GM19468 (cell line): ENCODE results near the gene THRB.

Experiments
- ATAC-seq: cut with Tn5 transposase; IDR thresholded peaks from one replicate; pipeline ENCODE4 v1.9.1; 2021; ENCODE audit warnings: mild to moderate bottlenecking, moderate library complexity, moderate number of reproducible peaks; ENCODE audit not compliant: unreplicated experiment; ENCODE audit errors: extremely low read depth

The THRB gene

DNA sequence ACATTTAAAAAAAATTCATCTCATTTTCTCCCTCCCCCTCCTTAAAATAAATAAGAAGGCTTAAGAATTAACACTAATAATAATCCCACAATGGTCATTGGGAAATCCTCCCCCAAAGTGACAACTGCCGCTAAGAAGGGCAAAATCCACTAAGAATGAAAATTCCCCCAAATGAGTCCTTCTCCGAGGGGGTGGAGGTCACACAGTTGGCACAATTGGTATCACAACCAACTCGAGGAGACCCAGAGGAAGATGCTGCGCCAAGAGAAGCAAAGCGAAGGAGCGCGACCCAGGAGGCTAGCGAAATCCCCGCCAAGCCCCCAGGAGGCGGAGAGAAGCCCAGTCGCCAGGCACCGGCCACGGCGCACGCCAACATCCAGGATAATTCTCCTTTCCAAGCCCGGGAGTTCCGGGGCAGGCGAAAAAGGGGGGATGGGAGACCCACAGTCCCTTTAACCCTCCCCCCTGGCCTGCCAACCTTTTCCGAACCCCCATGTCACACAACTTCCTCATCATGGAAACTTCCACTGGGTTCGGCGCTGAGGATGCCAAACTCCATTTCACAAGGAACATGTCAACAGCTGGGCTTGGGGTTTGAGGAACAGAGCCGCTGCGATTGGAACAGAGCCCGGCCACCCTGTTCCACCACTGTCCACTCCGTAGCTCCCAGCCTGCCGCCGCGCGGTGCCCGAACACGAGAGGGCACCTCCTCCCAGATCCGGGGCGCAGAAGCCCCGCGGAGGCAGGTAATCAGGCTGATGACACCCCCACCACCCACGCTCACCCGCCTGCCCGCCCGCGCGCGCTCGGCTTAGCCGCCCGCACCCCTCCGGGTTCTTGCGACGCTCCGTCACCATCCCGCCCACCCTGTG, 668 bp downstream of the THRB start:
- no peak for ATAC-seq

DNA sequence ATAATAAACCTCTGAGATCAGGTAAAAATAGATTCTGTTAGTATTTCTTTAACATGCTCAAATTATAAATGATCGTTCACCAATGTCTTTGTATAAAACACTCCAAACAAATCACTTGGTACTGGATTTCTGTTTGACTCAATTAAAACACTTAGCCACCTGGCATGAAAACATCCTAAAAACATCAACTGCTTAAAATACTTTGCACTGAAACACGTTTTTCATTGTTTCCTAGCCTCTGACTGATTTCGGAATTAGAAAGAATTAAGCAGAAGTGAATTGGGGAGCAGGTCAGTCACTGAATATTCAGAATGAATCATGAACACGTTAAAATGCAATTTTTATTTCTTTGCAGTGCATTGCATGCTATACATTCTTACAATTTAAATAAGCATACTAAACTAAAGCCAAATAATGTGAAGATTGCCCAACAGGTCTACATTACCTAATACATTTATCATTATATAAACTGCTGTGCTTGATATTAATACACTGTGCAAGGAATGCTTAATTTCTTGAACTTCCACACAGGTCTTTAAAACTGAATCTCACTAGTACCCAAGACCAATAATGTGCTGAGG, 1.6 kb downstream of the THRB start:
- ATAC-seq: no peak

- ATAC-seq: no peak
These were observed 4.5 kb downstream of the THRB start for GRCh38 chr3:24490151-24490550.

- ATAC-seq: no peak
These were observed 7.1 kb downstream of the THRB start for GRCh38 chr3:24487325-24488262.

GRCh38 chr3:24485511-24485910, 9.1 kb downstream of the THRB start:
- no peak for ATAC-seq

DNA sequence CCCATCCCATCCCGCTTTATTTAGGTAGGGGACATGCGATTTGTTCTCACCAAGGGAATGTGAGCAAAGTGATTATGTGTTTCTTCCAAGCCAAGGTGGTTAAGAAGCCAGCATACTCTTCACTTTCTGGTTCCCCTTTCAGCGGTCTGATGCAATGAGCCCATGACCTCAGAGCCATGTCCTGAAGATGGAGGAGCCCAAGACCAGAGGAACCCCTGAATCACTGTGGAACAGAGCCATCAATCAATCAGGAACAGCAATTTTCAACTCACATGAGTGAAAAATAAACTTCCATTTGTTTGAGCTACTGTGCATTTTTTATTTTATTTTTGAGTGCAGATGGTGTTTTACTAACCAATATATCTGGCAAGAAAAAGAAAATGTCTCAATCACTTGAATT, 10.8 kb downstream of the THRB start:
- no peak for ATAC-seq

GRCh38 chr3:24482096-24482705, 12.4 kb downstream of the THRB start:
- ATAC-seq: no peak

GRCh38 chr3:24481193-24481592, 13.5 kb downstream of the THRB start:
- ATAC-seq: no peak

DNA sequence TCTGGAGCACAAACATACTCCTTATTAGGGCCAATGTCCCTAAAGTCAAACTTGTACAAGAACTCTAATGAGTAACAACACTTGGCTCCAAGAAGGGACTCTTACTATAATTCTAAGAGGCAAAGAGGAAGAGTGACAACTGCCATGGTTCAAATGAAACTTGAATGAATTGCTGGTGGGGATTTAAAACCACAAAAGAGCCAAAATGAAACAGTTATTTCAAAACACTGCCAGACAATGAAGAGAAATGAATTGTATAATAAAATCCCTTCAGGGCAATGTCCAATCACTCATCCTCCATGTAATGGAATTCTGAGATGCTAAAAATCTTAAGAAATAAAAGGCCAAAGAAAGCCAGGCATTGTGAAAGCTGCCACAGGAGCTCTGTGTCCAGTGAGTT, 14.2 kb downstream of the THRB start:
- ATAC-seq: no peak

- no peak for ATAC-seq
These were observed 14.8 kb downstream of the THRB start for GRCh38 chr3:24479816-24480215.

DNA sequence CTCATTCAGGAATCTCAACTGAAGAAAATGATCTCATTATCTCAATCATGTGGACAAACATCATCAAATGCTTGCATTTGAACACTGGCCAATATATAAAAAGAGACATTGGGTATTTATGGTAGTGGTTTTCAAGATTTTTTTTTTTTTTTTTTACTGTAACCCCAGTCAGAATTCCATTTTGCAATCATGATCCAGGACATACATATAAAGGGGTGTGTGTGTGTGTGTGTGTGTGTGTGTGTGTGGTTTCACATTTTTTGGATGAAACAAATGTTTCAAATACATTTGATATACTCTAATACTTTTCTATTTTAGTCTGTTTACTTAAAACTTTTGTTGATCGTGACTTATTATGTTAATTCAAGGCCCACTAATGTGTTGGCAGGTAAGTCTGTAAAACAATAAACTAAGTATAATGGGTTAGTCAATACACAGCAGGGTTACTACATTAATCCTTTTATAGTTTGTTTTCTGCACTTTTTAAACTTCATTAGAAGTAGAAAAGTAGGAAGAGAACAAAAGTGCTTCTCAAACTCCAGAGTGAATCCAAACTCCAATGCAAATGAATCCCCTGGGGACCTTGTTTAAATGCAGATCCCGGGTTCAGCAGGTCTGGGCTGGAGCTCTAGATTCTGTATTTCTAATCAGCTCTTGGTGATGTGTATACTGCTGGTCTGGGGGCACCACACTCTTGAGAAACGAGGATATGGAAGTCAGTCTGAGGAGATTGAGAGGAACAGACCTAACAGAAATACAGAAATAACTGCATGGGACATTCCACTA, 17.6 kb downstream of the THRB start:
- no peak for ATAC-seq

DNA sequence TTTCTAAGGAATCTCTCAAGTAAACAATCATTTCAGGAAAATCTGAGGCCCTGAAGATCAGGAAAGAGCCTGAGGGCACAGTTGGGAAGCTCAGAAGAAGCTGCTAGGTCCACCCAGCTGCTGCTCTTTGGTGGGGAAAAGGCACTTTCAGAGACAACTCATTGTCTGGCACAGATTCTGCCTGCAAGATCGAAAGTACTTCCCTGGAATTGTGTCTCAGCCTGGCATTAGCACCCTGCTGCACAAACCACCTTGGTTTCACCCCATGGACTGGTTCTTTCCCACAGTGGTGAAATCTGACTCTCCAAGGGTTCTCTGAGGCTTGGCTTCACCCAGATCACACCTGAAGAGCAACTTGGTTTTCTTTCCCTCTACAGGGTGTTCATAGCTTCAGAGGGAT, 18.7 kb downstream of the THRB start:
- no peak for ATAC-seq

DNA sequence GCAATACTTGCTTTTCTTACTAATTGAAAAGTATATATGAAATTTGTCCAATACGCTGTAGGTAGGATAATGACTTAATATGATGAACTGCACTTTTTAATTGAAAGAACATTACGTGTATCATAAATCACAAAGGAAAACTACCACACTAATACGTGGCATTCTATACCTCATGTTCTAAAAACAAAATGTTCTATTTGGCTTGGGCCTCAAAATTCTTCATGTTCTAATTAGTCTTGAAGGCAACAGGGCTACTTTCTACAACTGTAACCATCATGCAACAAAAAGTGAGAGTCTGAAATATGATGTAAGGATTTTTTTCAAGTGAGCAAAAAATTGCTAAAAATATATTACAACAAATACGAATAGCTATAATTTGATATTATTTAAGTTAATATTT, 19.8 kb downstream of the THRB start:
- ATAC-seq: no peak

DNA sequence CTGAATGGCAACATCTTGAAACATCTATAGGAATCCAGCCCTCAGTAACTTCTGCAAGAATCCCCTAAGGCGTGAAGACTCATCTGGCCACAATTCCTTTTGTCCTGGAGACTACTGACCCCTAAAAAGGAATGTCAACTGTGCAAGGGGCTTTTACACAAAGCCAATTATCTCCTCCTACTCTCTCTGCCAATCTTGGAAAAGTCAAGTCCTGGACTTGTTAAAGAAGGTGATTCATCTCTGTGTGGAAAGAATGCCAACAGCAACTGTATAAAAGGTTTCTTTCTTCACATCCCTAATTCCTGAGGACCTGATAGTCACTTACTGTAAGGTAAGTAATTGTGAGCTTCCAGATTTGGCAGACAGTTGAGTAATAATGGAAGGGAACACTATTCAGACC, 22.3 kb downstream of the THRB start:
- ATAC-seq: no peak

DNA sequence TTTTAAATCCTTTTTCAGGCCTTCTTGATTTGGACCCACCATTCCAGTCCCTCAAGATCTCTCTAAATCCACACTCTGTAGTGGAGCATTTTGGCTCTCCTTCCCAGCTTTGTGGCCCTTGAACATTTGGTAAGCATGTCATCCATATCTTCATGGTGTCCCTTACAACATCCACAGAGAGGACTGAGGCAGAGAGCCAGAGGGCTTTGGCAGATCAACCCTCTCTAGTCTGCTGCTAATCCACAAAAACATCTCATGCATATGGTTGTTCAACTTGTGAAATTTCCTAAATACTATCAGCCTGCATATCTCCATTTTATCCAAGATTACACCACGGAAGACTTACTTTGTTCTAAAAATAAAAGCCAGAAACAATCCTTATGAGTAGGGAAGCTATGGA, 23.2 kb downstream of the THRB start:
- no peak for ATAC-seq

DNA sequence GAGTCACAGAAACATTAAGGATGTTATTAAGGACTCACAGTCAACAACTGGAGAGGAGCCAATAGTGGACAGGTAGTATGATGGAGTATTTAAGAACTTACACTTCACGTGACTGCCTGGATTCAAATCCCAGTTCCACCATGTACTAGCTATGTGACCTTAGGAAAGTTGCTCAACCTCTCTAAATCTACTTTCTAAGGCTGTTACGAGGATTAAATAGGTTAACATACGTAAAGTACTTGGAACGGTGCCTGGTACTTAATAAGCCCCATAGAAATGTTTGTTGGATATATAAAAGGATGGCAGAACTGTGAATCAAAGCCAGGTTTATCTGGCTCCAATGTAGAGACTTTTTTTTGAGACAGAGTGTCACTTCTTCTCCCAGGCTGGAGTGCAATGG, 24.4 kb downstream of the THRB start:
- no peak for ATAC-seq

DNA sequence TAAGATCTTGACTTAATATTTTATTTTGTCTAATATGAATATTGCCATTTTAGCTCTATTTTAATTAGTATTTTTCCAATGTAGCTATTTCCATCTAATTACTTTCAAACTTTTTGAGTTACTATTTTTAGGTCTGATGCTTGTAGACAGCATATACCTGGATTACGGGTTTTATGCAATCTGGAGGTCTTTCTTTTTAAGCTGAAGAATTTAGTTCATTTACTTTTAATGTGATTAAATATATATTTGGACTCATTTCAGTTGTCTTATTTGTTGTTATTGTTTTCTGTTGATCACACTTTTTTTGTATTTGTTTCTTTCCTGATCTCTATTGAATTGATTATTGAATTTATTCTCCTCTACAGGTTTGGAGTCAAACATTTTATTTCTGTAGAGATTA, 30.3 kb downstream of the THRB start:
- no peak for ATAC-seq

- ATAC-seq: no peak
These were observed 31.9 kb downstream of the THRB start for GRCh38 chr3:24462737-24463136.

GRCh38 chr3:24460974-24461373, 33.7 kb downstream of the THRB start:
- ATAC-seq: no peak

DNA sequence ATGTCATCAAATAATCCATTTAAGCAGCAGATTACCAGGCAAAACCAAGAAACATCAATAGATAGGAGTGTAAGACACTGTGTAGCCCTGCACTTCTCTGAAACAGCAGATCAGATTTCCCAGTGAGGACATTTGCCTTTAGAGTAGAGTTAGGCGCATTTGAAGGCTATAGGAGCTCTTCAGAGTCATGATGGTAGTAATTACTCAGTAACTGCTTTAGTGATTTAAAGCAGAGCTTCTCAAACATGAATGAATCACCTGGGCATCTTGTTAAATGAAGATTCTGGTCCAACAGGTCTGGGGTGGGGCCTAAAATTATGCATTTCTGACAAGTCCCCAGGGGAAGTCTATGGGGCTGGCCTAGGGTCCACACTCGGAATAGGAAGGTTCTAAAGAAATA, 36.9 kb downstream of the THRB start:
- ATAC-seq: no peak
